ENCODE results near the gene ATN1.
"Not testable (repeated sequence)": the region's sequence is repeated elsewhere in the genome, so short reads cannot be mapped to it uniquely, and the experiment has no call there.

ATN1 gene

GRCh38 chr12:6927379-6928021 lies at the start of gene ATN1:
TSS of gene ATN1 (plus strand) at chr12:6927959. CDS start at chr12:6934002, 6,043 bp downstream.
- DNase-seq: no peak

DNA sequence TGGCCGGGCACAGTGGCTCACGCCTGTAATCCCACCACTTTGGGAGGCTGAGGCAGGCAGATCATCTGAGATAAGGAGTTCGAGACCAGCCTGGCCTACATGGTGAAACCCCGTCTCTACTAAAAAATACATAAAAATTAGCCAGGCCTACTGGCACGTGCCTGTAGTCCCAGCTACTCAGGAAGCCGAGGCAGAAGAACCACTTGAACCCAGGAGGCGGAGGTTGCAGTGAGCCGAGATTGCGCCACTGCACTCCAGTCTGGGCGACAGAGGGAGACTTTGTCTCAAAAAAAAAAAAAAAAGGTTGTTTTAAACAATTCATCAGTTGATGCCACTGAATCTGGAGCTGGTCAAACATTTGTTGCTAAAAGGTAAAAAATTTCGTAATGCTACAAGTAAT lies 47.9 kb upstream of the ATN1 start:
- DNase-seq: not testable (repeated sequence)

DNA sequence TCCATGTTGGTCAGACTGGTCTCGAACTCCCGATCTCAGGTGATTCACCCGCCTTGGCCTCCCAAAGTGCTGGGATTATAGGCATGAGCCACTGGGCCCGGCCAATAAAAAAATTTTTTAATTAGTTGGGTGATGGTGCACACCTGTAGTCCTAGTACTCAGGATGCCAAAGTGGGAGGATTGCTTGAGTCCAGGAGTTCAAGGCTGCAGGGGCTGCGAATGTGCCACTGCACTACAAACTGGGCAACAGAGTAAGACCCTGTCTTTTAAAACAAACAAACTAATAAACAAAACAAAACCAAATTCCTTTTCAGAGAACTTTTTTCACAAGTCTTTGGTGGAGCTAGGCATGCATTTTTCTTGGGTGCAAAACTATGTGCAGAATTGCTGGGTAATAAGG lies 44.5 kb upstream of the ATN1 start:
- no peak for DNase-seq

DNA sequence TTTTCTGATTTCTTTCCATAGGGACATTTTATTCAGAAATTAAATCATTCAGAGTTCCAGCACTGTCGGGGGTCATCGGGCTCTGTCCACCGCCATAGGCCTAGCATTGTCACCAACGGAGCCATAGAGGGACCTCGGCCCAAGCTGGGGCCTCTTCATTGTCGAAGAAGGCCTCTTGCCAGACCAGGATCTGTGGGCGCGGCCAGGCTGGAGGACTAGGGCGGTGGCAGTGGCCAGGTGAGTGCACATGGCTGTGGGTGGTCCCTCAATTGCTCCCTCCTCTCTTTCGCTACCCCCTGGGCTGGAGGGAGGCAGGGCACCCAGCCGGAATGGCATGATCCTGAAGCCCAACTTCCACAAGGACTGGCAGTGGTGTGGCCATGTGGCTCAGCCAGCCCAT lies 44.1 kb upstream of the ATN1 start:
- no peak for DNase-seq

DNA sequence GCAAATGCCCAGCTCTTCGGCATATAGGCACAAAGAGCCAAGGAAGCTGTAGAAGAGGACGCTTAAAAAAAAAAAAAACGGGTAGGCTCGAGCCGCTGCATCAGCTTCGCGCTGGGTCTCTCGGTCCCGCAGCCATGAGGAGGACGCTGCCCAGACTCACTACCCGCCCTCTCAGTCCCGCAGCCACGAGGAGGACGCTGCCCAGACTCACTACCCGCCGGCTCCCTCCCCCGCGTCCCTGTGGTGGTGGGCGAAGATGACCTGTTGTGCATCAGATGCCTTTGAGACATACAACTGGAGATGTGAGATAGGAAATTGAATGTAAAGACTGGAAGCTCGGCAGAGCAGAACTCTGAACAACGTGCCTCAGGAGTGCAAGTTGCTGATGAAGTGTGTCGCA lies 43.2 kb upstream of the ATN1 start:
- no peak for DNase-seq

GRCh38 chr12:6886206-6886999 lies 41.4 kb upstream of the ATN1 start:
- DNase-seq: not testable (repeated sequence)

DNA sequence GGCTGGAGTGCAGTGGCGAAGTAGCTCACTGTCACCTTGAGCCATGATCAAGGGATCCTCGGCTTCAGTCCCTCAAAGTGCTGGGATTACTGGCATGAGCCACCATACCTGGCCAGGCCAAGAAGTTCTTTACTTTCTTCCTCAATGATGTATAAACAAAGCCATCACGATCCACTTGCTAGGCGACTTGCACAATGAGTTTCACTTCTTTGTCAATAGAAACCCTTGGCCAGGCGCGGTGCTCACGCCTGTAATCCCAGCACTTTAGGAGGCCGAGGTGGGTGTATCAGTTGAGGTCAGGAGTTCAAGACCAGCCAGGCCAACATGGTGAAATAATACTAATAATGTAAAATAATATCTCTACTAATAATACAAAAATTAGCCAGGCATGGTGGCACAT lies 40.3 kb upstream of the ATN1 start:
- DNase-seq: no peak

- no peak for DNase-seq
These were observed 39.4 kb upstream of the ATN1 start for GRCh38 chr12:6888360-6888759.

DNA sequence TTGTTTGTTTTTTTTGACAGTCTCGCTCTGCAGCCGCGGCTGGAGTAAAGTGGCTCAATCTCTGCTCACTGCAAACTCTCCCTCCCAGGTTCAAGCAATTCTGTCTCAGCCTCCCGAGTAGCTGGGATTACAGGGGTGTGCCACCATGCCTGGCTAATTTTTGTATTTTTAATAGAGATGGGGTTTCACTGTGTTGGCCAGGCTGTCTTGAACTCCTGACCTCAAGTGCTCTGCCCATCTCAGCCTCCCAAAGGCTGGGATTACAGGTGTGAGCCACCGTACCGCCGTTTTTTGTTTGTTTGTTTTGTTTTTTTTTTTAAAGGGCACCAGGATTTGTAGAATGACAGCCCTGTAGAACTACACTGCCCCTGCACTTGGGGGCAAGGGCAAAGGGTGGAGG lies 39.0 kb upstream of the ATN1 start:
- not testable (repeated sequence) for DNase-seq

DNA sequence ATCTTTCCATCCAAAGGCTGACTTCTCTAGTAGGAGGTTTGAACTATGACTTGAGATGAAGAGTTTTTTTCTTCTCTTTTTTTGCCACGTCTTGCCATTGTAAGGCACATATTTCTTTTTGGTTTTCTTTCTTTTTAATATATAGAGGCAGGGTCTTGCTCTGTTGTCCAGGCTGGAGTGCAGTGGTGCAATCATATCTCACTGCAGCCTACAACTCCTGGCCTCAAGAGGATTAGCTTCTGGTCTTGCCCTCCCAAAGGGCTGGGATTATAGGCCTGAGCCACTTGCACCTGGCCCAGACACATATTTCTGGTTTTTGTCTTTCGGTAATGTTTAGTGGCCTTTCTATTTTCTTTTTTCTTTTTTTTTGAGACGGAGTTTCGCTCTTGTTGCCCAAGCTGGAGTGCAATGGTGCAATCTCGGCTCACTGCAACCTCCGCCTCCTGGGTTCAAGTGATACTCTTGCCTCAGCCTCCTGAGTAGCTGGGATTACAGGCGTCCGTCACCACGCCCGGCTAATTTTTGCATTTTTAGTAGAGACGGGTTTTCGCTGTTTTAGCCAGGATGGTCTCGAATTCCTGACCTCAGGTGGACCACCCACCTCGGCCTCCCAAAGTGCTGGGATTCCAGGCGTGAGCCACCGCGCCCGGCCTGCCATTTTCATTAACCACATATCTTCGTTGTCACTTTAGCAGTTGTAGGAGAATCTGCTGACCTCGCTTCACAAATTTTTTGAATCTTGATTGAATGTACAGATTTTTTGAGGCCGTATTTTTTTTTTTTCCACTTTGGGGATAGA lies 37.8 kb upstream of the ATN1 start:
- DNase-seq: not testable (repeated sequence)

DNA sequence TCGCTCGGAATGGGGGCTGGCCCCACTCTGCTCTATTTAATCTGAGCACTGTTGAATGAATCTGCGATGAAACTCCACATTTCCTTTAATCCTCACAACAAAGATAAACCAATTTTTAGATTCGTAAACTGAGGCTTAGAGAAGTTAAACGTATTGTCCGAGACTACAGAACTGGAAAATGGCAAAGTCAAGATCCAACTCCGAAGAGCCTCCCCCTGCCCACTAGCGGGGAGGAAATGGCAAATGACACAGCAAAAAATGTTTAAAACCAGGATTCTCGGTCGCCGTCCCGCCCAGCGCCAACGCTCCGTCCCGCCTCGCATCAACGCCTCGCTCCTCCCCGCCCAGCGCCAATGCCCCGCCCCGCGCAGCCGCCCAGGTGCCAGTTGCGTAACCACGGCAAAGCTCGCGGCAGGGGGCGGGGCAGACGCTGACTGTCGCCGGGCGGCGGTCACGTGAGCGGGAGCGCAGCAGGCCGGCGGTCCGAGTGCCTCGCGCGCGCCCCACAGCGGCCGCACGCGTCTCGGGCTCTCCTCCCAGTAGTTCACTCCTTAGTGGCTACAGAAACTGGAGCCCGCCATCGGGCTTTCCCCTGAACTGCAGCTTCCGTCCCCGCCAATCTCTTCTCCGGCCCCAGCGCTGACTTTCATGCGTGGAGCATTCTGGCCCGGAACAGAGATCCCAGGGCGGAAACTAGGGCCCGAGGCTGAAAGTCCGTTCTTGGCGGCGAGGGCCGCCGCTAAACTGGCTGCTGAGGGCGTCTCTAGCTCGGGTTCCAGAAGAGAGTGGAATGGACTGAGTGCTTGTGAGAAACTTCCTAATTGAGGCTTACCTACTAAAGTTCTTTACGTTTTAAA lies 36.7 kb upstream of the ATN1 start:
- DNase-seq: peak; percentile 53

DNA sequence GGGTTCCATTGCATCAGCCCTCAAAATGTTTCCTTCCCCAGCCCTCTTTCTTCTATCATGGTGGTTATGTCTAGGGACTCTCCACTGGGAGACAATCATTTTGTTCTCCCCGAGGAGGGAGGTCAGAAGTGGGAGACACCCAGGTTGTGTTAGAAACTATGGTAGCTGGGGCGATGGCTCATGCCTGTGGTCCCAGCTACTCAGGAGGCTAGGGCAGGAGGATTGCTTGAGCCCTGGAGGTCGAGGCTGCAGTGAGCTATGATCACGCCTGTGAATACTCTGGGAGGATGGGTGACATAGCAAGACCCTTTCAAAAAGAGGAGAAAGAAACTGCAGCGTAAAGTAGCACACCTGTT lies 36.1 kb upstream of the ATN1 start:
- DNase-seq: no peak

GRCh38 chr12:6892683-6893082 lies 35.1 kb upstream of the ATN1 start:
- not testable (repeated sequence) for DNase-seq

- DNase-seq: no peak
These were observed 33.4 kb upstream of the ATN1 start for GRCh38 chr12:6894321-6894720.

GRCh38 chr12:6896846-6897435 lies 30.8 kb upstream of the ATN1 start:
- no peak for DNase-seq

GRCh38 chr12:6899427-6899826 lies 28.3 kb upstream of the ATN1 start:
- no peak for DNase-seq

- DNase-seq: no peak
These were observed 27.8 kb upstream of the ATN1 start for GRCh38 chr12:6899837-6900519.

GRCh38 chr12:6902448-6902847 lies 25.3 kb upstream of the ATN1 start:
- no peak for DNase-seq

DNA sequence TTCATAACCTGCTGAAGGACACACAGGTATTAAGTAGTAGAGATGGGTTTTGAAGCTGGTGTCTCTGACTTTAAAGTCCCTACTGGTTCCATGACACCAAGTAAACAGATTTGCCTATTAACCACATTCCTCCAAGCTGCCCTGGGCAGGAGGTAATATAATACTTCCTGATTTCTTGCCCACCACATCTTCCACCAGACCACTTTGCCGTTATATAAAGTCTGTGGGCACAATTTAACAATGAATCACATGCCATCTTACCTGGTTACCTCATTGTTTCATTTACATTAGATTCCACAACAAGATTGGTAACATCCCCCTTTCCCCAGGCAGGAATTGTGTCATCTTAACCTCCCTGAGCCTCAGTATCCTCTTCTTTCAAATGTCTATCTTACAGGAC lies 24.0 kb upstream of the ATN1 start:
- no peak for DNase-seq

GRCh38 chr12:6904280-6905276 lies 23.2 kb upstream of the ATN1 start, which contains the start of gene LRRC23:
TSS of gene LRRC23 (plus strand) at chr12:6904822. CDS start at chr12:6905634, 812 bp downstream.
- peak; percentile 83 for DNase-seq
